Muscle layer of duodenum (tissue), 2 donors: ENCODE data around the gene PRKD2.
"Not testable (repeated sequence)": the region's sequence is repeated elsewhere in the genome, so short reads cannot be mapped to it uniquely, and the experiment has no call there.

Source experiments
- H3K27ac ChIP-seq: one replicate; pipeline ENCODE4 v1.7.0; 2013; ENCODE audit warnings: mild to moderate bottlenecking, low read length
- H3K27me3 ChIP-seq: one replicate; pipeline ENCODE4 v1.7.0; 2013; ENCODE audit warnings: low read depth, mild to moderate bottlenecking, control low read depth, low read length
- H3K36me3 ChIP-seq, 2 donors: one replicate each; pipeline ENCODE4 v1.7.0; 2013; ENCODE audit warnings: low read length in 2 of 2, control low read depth in 1 of 2, mild to moderate bottlenecking in 1 of 2; ENCODE audit not compliant: insufficient read depth in 2 of 2, control insufficient read depth in 1 of 2
- H3K4me1 ChIP-seq, 2 donors: one replicate each; pipeline ENCODE4 v1.7.0; 2013; ENCODE audit warnings: low read length in 2 of 2, mild to moderate bottlenecking in 2 of 2, control low read depth in 1 of 2, moderate library complexity in 1 of 2; ENCODE audit not compliant: insufficient read depth in 2 of 2, control insufficient read depth in 1 of 2
- H3K4me3 ChIP-seq, 2 donors: one replicate each; pipeline ENCODE4 v1.7.0; 2013; ENCODE audit warnings: low read length in 2 of 2, low read depth in 1 of 2, mild to moderate bottlenecking in 1 of 2
- H3K9me3 ChIP-seq, 2 donors: one replicate each; pipeline ENCODE4 v1.7.0; 2013; ENCODE audit warnings: low read length in 2 of 2, control low read depth in 1 of 2, mild to moderate bottlenecking in 1 of 2; ENCODE audit not compliant: control insufficient read depth in 1 of 2
- donor health status: healthy.

The PRKD2 gene

GRCh38 chr19:46634656-46635218 is 82.2 kb downstream of the PRKD2 start:
- H3K4me3 ChIP-seq = peak overlapping the region in 1 of 2 donors; percentile 52
- no peaks in the 10 kb centered on the region for H3K27me3 ChIP-seq
- no peak overlapping the region for H3K27ac ChIP-seq
- H3K36me3 ChIP-seq = no peaks in the 10 kb centered on the region
- H3K4me1 ChIP-seq = peaks cover 7 to 32% of the 10 kb centered on the region in 2 donors
- no peaks in the 10 kb centered on the region for H3K9me3 ChIP-seq

GRCh38 chr19:46634045-46634655 is 82.8 kb downstream of the PRKD2 start:
- Histone ChIP-seq H3K27me3 (no peaks in the 10 kb centered on the region), H3K4me3 (peak overlapping the region; percentile 52 to 56), H3K9me3 (no peaks in the 10 kb centered on the region), H3K4me1 (peaks cover 6 to 28% of the 10 kb centered on the region in 2 donors), H3K27ac (no peak overlapping the region), H3K36me3 (no peaks in the 10 kb centered on the region)

GRCh38 chr19:46633130-46633529 is 83.8 kb downstream of the PRKD2 start:
- Histone ChIP-seq H3K4me1 (peaks cover 6 to 19% of the 10 kb centered on the region in 2 donors), H3K27ac (no peak overlapping the region), H3K9me3 (no peaks in the 10 kb centered on the region), H3K36me3 (no peaks in the 10 kb centered on the region), H3K4me3 (no peak overlapping the region), H3K27me3 (no peaks in the 10 kb centered on the region)

- Histone ChIP-seq H3K27ac (no peak overlapping the region), H3K36me3 (no peaks in the 10 kb centered on the region), H3K9me3 (no peaks in the 10 kb centered on the region), H3K4me1 (peaks cover 6 to 19% of the 10 kb centered on the region in 2 donors), H3K27me3 (no peaks in the 10 kb centered on the region), H3K4me3 (no peak overlapping the region)
Measured at GRCh38 chr19:46631481-46631880, 85.4 kb downstream of the PRKD2 start.

- no peak overlapping the region for H3K4me3 ChIP-seq
- no peaks in the 10 kb centered on the region for H3K36me3 ChIP-seq
- H3K27me3 ChIP-seq = no peaks in the 10 kb centered on the region
- peaks cover 11 to 20% of the 10 kb centered on the region in 2 donors for H3K4me1 ChIP-seq
- H3K9me3 ChIP-seq = no peaks in the 10 kb centered on the region
- no peak overlapping the region for H3K27ac ChIP-seq
Measured at GRCh38 chr19:46630586-46631205, 86.2 kb downstream of the PRKD2 start.

- no peaks in the 10 kb centered on the region for H3K9me3 ChIP-seq
- H3K27ac ChIP-seq = no peak overlapping the region
- H3K4me1 ChIP-seq = peaks cover 20 to 23% of the 10 kb centered on the region in 2 donors
- H3K36me3 ChIP-seq = no peaks in the 10 kb centered on the region
- no peaks in the 10 kb centered on the region for H3K27me3 ChIP-seq
- H3K4me3 ChIP-seq = no peak overlapping the region
Measured at GRCh38 chr19:46629546-46630025, 87.3 kb downstream of the PRKD2 start.

- H3K4me3 ChIP-seq, H3K27ac ChIP-seq, H3K9me3 ChIP-seq, H3K27me3 ChIP-seq, H3K36me3 ChIP-seq: not testable (repeated sequence)
- peaks cover 20 to 21% of the 10 kb centered on the region in 2 donors for H3K4me1 ChIP-seq
Measured at GRCh38 chr19:46628970-46629369, 87.9 kb downstream of the PRKD2 start.

GRCh38 chr19:46626446-46626845 is 90.5 kb downstream of the PRKD2 start:
- Histone ChIP-seq H3K9me3 (no peaks in the 10 kb centered on the region), H3K27ac (peak overlapping the region; percentile 82)

GRCh38 chr19:46625731-46626130 is 91.2 kb downstream of the PRKD2 start:
- peak overlapping the region; percentile 82 for H3K27ac ChIP-seq
- no peaks in the 10 kb centered on the region for H3K9me3 ChIP-seq
- peaks cover 14 to 37% of the 10 kb centered on the region in 2 donors for H3K4me1 ChIP-seq
- H3K36me3 ChIP-seq = no peaks in the 10 kb centered on the region
- no peaks in the 10 kb centered on the region for H3K27me3 ChIP-seq
- H3K4me3 ChIP-seq = no peak overlapping the region

More at GRCh38 chr19:46626446-46626845, 90.5 kb downstream of the PRKD2 start:
- Histone ChIP-seq H3K4me1 (peaks cover 14 to 31% of the 10 kb centered on the region in 2 donors), H3K27me3 (no peaks in the 10 kb centered on the region), H3K4me3 (no peak overlapping the region), H3K36me3 (no peaks in the 10 kb centered on the region)

- Histone ChIP-seq H3K4me3 (peak within 1 kb of the TSS; percentile 23 to 44), H3K9me3 (no peaks in the 10 kb centered on the region), H3K27ac (peak within 1 kb of the TSS; percentile 82), H3K4me1 (peaks cover 14 to 43% of the 10 kb centered on the region in 2 donors), H3K27me3 (no peaks in the 10 kb centered on the region), H3K36me3 (no peaks in the 10 kb centered on the region)
Measured at GRCh38 chr19:46624958-46625661, 91.8 kb downstream of the PRKD2 start, which contains the start of gene PTGIR. PTGIR (minus strand) TSS chr19:46625089; CDS start chr19:46624225, 864 bp downstream.
